HTERT RPE-1 (cell line): Measurements from ENCODE around the gene SLC24A3.

Experiments
- in situ Hi-C: fragments of 300-500 bp; cut with MboI; formaldehyde crosslinking; loops from 4 replicates; pipeline ENCODE4 v1.14.3; 2020; ENCODE audit warnings: low sequenced_read_pairs

The SLC24A3 gene

DNA sequence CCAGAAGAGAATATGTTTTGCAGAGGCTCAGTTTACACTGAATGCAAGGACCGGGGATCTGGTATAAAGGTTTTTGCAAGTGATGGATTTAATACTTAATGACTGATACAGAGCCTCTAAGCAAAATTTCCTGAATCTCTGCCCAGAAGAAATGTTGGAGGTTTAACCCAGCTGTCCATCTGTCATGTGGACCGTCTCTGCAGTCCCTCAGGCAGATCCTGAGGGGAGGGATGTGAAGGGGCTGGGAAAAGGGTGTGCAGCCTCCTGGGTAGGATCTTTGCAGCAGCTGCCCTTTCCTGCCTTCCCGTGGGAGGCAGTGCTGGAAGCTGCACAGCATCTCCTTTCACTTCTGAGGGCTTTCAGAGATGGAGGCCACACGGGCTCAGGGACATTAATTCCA is 207.0 kb downstream of the SLC24A3 start:
- in situ Hi-C loops, result no loop called here

DNA sequence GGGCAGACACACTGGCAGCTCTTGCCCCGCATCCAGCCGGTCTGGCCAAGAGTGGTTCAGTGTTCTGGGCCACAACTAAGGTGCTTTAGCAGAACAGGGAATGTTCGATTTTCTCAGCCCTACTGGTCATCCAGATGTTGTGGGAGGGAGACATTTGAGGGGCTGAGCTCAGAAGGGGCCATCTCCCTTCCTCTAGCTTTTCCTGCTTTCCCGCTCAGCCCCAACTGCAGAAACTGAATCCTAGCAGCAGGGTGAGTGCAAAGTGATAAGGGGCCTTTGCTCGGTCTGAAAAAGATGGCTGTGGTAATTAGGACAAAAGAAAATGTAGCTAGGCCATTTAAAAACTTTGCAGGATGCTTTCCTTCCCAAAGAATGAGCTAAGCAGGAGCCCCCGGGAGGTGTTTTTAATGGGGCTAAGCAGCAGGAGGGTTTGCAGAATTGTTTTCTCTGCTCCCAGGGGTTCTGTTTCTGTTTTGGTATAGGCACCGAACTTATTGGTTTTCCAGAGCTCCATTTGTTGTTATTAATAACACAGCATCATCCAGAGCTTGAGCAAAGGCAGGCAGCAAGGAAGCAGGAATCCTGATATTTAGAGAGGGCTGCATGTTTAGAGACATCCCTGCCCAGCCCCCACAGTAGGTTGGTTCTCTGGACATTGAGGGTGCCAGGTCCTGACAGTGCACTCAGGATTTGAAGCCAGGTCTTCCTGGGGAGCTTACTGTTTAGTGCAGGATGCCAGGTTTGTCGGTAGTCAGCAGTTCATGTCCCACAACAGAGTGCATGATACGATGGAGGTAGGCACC is 210.9 kb downstream of the SLC24A3 start:
- in situ Hi-C loops, result no loop called here

DNA sequence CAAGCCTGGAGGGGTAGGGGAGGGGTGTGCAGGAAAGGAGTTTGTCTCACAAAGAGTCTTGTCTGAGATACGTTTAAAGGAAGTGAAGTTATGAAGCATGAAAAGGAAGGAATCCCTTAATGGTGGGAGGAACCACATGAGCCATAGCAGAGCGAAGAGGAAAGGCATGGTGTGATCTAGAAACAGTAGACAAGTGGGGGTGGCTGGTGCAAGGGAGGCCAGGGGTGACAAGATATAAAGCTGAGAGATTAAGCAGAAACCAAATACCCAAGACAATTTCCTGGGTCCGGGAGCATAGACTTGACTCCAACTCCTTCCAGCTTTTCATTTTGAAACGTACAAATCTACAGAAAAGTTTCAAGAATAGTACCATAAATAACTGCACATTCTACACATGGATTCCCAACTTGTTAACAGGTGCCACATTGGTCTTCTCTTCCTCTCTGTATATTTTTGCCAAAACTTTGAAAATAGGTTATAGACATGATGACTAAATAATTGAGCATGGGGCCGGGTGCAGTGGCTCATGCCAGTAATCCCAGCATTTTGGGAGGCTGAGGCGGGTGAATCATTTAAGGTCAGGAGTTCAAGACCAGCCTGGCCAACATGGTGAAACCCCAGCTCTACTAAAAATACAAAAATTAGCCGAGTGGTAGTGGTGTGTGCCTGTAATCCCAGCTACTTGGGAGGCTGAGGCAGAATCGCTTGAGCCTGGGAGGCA is 211.6 kb downstream of the SLC24A3 start:
- in situ Hi-C loops, result no loop called here

DNA sequence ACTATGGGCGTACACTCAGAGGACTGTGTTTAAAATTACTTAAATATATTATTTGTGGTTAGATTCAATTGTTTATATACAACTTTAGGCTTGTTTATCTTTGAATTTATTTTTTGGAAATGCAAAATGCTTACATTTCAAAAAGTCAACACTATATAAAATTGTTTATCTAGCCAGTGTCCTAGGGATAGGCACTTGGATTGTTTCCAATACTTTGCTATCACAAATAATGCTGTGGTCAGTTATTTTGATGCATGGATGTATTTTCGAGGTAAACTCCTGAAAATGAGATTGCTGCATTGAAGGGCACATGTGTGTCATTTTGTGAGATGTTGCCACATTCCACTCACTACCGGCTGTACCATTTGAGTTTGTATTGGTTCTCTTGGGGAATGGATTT is 213.9 kb downstream of the SLC24A3 start:
- in situ Hi-C loops, result no loop called here

DNA sequence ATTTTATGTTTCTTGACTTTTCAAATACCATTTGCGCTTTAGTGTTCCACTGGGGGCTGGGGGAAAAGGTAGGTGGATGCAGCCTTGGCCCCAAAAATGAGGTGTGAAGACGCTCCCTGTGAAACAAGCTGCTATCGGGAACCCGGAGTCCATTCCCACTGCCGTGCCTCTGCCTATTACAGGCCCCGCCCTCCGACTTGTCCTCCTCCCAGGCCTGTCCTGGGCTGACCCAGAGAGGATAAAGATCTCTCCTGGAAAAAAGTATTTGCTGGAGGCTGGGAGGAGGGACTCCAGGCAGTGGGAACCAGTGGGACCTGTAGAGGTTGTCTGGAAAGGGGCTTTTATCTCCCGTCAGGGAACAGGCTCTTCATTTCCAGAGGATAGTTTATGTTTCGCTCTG is 215.0 kb downstream of the SLC24A3 start:
- in situ Hi-C loops, result no loop called here

DNA sequence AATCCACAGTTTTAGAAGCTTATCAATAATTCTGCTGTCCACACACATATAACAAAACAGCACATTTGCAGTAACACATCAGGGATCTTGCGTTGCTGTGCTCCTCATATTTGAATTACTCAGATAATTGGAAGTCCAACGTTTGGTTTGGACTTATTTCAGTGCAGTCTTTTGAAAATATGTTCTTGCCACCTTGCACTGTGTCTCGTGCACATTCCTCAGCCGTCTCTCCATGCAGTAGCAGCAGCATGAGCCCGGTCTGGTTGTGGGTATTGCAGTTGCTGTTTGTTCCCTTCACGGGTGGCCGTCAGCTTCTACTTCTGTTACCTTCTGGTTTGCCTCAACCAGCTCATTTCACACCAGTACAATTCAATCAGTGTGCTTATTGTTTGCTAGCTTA is 215.5 kb downstream of the SLC24A3 start:
- in situ Hi-C loops, result no loop called here

GRCh38 chr20:19428324-19428723 is 215.9 kb downstream of the SLC24A3 start:
- in situ Hi-C loops, result no loop called here

DNA sequence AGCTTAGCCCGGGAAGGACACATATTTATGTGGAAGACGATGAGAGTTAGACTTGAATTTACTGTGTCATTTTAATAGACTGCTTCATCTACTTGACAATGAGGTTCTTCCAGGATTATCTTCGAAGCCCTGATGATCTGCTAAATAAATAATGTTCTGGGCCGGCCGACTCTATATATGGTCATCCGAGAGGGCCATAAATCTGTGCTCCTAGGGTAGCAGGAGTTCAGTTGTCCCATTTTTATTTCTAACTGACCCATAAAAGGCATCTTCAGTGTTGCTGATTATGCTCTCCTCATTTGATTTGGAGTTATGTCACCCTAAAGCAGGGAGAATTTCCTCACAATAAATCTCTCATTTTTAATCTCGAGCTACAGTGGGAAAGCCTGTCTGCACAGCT is 217.1 kb downstream of the SLC24A3 start:
- in situ Hi-C loops, result no loop called here

GRCh38 chr20:19430641-19431315 is 218.3 kb downstream of the SLC24A3 start:
- in situ Hi-C loops, result no loop called here

- in situ Hi-C loops, result no loop called here
These were observed 218.9 kb downstream of the SLC24A3 start for GRCh38 chr20:19431316-19431700.

DNA sequence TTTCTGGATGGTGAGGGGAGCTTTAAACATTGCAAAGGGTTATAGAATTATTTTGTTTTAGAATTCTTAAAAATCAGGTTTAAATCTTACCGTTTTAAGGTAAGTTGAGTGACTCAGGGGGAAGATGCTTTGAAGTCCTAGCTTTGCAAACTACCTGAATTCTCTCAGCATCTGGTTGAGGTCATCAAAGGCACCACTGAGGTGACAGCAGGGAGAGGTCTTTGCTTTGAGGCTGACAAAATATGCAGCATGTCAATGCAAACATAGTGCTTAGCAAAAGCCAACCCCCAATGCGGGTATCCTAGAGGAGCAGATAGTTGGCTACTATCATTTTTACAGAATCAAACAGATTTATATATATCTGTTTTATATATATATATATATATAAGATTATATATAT is 219.5 kb downstream of the SLC24A3 start:
- in situ Hi-C loops, result no loop called here

DNA sequence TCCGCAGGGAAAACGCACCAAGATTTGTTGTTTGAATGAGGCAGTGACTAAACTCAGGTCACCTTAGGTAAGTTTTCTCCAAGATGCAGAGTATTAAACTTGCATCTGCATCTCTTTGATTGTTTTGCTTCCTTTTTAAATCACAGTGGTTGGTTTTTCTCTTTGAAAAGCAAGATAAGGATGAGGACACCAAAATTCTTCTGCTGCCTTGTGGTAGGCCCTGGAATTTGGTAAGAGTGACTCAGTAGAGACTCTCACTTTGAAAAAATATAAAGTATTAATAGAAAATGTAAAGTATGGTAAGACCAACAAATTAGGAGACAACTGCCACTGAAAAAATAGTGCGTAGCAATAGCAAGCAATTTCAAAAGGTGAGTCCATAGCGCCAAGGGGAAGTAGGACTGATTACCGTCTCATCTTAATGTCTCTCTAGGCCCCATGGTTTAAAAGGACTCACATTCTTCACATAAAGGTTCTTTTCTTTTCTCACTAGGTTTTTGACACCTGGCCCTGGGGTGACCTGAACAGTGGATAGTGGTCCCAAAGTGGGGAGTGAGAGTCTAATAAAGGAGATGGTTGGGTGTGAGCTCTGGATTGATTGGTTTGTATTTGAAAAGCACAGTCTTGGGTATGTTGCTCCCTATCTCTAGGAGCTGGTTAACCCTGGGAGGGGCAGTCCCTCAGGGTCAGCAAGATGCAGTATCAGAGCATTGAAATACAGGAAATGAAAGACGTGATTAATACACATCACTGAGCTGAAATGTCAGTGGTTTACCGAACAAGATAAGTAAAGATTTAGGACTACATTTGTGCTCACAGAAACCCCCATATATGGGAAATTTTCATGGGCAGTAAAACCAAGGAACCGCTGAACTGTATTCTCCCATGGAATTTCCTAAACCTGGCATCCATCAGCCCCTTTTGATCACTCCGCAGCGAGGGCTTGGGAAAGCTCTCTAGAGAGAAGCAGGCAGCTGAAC is 221.2 kb downstream of the SLC24A3 start:
- in situ Hi-C loops, result no loop called here

- in situ Hi-C loops, result no loop called here
These were observed 222.9 kb downstream of the SLC24A3 start for GRCh38 chr20:19435316-19435715.

- in situ Hi-C loops, result no loop called here
These were observed 223.4 kb downstream of the SLC24A3 start for GRCh38 chr20:19435821-19436220.

GRCh38 chr20:19438488-19438887 is 226.0 kb downstream of the SLC24A3 start:
- in situ Hi-C loops, result no loop called here

DNA sequence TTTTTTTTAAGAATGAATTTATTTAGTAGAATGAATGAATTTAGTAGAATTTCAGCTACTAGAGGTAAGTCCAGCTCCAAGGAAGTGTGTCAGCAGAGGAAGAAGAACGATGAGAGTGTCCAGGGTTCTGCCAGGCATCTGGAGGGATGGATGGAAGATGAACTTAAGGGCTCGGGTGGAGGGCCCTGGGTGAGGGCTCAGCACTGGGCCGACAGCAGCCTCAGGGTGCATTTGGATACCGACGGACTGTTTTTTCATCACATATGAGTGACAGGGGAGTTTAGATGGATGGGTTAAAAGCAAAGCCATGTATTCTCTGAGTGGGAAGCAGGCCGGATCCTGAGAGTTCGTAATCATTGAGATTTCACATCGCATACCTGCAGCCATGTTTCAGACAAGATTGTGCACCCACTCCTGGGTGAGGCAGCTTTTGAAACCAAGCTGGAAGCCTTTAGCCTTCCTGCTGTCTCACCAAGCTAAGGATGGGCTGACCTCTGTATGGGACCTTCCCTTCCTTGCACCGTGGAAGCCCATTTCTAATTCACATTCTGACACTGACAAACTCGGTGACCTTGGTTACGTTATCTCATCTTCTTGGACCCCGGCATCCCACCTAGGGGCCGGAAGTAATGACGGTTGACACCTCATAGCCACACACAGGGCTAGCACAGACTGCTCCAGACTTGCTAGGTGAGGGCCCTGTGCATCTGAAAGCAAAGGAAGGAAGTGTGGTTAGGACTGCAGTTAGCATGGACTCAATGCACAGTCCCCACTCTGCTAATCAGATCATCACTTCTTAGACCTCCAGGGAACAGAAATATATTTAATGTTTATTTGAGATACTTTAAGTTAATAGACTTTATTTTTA is 228.5 kb downstream of the SLC24A3 start:
- in situ Hi-C loops, result no loop called here

GRCh38 chr20:19446246-19446645 is 233.8 kb downstream of the SLC24A3 start:
- in situ Hi-C loops, result no loop called here

- in situ Hi-C loops, result no loop called here
These were observed 236.2 kb downstream of the SLC24A3 start for GRCh38 chr20:19448632-19449031.

DNA sequence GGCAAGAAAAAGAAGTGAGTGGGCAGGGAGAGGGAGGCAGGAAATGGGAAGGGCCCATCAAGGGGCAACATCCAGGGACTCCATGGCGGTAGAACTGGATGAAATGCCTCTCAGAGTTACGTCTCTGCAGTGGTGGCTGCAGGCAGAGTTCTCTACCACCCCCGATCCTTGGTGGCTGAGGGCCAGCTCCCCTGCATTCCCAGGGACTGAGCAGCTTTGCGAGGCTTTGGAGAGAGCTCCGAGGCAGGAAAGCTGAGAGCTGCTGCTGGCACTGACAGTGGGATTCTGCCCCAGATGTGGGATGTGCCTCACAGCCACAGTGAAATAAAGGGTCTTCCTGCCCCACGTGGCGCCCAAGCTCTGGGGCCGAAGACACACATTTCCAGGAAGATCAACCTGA is 236.6 kb downstream of the SLC24A3 start:
- in situ Hi-C loops, result no loop called here
